ENCODE results near the gene SUMO2.

DNA sequence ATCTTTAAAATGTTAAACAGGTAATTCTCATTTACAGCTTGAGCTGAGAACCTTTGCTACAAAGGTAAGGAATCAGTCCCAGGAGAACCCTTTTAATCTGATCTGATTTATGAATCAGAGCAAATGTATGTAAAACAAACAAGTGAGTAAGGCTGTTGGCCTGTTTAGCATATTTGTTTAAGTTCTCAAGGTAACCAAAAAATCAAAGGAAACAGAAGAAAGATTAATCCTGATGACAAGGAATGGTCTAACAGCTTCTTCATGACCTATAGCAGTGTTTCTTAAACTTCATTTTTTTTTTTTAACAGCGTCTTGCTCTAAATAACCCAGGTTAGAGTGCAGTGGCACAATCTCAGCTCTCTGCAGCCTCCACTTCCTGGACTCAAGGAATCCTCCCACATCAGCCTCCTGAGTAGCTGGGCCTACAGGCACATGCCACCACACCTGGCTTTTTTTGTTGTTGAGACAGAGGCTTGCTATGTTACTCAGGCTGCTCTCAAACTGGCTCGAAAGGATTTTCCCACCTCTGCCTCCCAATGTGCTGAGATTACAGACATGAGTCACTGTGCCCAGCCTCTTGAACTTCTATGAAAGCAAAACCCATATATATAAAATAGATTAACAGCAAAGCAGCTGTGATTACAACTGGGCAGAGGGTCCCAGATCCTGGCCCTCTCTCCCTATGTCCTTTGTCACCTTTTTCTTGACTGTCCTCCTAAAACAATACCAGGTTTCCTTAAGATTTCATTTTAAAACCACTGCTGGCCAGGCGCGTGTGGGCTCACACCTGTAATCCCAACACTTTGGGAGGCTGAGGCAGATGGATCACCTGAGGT, 23.3 kb downstream of the SUMO2 start:
- TF ChIP-seq POLR2A (IDR thresholded peaks at IDR 0.05) (no peak), CTCF (IDR thresholded peaks at IDR 0.05) (no peak)

Data from suprapubic skin (tissue), 3 donors.